NK-92 (cell line): Measurements from ENCODE around the gene RMI1.
"Not testable (repeated sequence)": the region's sequence is repeated elsewhere in the genome, so short reads cannot be mapped to it uniquely, and the experiment has no call there.

Experiments used
- DNase-seq: peaks from one replicate; lab custom pipeline; 2025; ENCODE audit not compliant: unreplicated experiment; lab: John Stamatoyannopoulos, UW

RMI1 gene

DNA sequence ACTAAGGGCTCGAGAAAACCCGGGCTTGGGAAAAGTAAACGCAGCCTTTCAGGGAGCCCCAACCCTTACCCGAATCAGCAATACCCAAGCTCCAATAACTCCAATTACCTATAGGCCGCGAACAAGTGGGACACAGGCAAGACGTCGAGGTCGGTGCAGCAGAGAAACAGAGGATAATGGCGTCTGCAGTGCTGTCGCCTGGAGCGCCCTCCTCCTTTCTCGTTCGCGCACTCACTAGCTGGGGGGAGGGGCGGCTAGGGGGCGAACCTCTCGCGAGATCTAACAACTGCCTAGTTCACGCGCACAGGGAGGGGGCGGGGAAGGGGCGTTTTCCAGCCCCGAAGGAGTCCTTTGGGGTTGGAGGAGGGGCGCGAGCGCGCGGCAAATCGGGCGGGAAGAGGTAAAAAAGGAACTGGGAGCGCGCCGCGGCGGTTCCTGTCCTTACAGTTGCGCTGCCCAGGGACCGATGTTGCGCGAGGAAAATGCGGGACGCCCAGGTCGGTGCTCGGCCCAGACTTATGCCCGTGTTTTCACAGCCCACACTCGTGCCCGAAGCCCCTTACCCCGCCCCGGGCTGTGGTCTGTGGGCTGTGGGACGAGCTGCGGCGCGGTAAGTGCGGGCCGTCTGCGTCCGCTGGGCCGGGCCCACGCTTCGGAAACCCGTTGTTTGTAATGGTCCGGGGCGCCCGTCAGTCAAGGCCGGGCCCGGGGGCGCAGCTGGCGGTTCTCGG lies at the start of gene RMI1:
TSS of gene RMI1 (plus strand) at position 411 of the 731 bp plus-strand sequence. CDS start 20,182 bp downstream, outside the sequence.
- peak; percentile 87 for DNase-seq

DNA sequence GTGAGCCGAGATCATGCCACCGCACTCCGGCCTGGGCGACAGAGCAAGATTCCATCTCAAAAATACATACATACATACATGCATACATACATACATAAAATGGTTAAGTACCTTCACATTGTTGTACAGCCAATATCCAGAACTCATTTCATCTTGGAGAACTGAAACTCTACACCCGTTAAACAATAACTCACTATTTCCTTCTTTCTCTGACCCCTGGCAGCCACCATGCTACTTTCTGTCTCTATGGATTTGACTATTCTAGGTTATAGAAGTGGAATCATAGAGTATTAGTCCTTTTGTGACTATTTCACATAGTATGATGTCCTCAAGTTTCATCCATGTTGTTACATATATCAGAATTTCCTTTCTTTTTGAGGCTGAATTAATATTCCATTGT lies 49.7 kb upstream of the RMI1 start:
- no peak for DNase-seq

DNA sequence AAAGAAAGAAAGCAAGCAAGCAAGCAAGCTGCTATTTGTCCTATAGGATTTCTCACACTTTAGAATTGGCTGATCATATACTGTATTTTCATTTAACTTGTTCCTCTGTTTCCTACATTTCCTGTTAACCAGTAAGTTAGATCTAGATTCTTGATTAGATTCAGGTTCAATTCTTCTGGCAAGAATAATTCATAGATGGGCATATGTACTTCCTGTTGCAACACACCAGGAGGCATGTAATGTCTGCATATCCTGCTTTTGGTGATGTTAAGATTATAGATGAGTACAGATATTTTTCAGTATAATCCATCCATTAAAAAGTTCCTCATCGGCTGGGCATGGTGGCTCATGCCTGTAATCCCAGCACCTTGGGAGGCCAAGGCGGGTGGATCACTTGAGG lies 48.6 kb upstream of the RMI1 start:
- DNase-seq = no peak

DNA sequence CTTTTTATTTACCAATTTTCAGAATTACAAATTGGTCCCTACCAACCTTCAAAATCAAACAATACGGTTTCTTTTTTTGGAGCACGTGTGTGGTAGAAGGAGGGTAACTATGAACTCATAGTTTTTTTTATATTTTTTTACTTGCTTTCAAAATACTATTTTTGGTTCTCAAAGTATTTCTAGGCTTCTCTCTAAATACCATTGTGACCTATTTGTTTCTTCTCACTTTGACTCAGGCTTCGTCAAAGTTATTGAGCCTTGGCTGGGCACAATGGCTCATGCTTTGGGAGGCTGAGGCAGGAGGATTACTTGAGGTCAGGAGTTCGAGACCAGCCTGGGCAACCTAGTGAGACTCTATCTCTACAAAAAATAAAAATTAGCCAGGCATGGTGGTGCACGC lies 47.8 kb upstream of the RMI1 start:
- no peak for DNase-seq

DNA sequence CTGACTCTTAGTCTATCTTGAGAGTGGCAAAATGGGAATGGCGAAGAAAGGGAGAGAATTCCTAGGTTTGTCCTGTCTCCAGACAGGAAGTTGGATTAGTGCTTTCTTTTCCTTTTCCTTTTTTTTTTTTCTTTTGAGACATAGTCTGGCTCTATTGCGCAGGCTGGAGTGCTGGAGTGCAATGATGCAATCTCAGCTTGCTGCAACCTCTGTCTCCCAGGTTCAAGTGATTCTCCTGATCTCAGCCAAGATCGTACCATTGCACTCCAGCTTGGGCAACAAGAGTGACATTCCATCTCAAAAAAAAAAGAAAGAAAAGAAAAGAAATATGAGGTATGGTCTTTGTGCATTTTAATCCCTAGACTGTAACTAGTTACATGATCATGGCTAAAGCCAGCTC lies 46.8 kb upstream of the RMI1 start:
- no peak for DNase-seq

DNA sequence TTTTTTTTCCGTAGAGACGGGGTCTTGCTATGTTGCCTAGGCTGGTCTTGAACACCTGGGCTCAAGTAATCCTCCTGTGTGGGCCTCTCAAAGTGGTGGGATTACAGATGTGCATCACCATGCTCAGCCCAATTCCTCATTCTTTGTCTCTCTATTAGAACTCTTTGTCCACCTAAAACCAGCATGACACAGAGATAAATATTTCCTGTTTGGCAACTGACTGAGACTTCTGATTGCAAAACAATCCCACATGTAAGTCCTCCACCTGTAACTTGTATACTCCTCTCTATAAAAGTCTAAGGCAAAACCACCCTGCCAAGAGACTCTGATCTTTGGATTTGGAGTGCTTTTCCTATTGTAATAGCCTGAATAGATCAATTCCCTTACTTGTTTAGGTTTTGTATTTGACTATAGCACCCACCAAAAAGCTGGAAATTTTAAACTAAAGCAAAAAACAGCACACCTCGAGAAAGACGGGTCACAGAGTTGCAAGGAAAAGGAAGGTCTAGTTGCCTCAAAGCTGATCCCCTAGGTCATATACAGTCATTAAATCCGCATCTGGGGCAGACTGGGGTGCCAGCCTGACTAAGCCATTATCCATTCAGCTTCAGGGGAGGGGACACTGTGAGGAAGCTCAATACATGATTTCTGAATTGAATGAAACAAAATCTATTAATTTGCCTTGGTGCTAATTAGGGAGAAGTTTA lies 45.9 kb upstream of the RMI1 start:
- DNase-seq = no peak

DNA sequence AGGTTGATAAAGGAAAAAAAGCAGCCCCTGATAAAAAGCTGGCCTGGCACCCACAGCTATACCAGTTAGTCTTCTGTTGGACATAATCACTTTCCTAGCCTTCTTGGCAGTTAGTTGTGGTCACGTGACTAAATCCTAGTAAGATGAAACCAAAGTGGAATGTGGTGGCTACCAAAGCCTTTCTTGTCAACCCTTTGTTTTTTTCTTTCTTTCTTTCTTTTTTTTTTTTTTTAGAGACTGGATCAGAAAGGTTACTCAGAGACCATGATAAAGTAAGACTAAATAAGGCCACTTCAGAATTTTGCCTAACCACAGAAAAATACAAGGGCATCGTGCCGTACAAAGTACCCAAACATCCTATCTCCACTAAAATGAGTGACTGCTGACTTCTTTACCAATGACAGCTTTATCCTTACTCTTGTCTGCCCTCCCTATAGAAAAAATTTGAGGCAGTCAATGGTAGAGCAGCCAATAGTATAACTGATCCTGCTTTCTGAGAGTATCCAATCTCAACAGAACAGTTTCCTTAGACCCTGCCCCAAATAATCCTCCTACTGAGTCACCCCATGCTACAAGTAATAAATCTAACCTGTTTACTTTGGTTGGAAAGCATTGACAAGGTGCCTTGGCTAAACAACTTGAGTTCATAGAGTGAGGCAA lies 45.2 kb upstream of the RMI1 start:
- DNase-seq = no peak

DNA sequence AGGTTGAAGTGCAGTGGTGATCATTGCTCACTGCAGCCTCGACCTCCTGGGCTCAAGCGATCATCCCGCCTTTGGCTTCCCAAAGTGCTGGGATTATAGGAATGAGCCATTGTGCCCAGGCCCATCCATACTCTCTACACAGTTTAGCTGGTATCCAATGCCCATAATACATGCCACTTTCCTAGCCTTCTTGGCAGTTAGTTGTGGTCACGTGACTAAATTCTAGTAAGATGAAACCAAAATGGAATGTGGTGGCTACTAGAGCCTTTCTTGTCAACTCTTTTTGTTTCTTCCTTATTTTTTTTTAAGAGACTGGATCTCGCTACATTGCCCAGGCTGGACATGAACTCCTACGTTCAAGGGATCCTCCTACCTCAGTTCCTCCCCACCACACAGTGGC lies 44.1 kb upstream of the RMI1 start:
- DNase-seq = no peak

DNA sequence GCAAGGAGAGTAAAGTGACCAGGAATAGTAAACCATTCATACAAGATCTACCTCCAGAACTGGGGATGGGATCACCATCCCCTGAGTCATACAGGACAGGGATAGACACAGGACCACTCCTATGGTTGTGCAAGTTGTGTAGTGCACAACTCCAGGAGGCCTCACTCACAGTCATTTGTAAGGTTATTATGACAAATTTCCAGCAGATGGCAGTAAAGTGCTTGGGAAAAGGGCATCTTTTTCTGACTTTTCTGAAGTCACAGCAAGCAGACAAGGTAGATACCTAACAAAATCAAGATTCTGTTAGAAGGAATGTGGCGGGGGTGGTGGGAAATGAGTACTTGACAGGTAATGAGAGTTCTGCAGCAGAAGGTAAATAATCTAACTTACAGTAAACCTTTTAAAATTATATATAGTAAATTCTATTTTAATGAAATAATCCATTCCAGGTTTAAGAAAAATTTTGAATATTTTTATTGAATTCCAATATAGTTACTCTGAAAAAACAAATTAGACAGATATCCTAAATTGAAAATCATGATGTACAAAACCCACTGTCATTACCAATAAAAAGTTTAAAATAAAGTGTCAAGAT lies 42.6 kb upstream of the RMI1 start:
- no peak for DNase-seq

DNA sequence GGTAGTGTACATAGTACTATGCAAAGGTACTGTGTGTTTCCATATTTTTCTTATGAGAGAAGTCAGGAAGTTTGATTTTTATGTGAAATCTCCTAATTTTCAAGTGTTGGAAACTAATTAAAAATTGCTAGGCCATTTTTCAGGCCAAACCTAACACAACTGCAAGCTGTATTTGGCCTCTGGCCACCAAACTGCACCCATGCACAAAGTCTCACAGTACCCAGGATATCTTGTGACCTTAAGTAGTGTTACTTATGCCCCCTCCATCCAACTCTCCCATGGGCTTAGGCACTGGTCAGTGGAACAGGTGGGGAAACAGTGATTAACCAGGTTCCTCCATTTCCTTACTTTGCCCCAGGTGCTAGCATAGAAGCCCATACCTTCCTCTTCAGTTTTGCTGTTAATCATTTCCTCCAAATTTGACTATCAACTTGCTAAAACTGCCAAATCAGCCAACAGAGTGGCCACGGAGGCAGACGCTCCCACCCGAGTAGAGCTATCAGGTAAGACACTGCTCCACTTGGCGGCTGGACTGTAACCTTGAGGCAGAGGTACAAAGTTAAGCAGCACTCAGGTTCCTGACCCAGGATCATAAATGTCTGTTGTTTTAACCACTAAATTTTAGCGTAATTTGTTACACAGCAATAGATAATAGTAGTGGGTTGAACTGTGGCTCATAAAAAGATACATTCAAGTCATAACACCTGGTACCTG lies 39.9 kb upstream of the RMI1 start:
- DNase-seq = no peak

DNA sequence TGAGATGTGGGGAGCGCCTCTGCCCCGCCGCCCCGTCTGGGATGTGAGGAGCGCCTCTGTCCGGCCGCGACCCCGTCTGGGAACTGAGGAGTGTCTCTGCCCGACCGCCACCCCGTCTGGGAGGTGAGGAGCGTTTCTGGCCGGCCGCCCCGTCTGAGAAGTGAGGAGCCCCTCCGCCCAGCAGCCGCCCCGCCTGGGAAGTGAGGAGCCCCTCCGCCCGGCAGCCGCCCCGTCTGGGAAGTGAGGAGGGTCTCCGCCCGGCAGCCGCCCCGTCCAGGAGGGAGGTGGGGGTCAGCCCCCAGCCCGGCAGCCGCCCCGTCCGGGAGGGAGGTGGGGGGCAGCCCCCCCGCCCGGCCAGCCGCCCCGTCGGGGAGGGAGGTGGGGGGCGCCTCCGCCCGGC lies 32.5 kb upstream of the RMI1 start:
- DNase-seq = not testable (repeated sequence)

DNA sequence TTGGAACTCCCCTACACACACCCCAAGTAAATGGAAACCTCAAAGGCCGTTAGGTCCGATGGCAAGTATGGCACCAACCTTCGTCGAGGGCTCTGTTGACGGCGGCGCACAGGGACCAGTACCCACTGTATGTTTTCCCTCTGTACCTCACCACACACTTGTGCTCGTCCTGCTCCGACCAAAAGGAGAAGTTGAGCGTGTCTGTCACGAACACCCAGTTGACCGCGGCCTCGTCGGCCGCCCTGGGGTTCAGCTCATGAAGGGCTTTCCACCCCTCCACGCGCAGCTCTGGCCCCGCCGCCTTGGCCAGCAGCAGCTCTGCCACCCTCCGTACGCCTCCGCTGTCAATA lies 24.5 kb upstream of the RMI1 start:
- DNase-seq = no peak

DNA sequence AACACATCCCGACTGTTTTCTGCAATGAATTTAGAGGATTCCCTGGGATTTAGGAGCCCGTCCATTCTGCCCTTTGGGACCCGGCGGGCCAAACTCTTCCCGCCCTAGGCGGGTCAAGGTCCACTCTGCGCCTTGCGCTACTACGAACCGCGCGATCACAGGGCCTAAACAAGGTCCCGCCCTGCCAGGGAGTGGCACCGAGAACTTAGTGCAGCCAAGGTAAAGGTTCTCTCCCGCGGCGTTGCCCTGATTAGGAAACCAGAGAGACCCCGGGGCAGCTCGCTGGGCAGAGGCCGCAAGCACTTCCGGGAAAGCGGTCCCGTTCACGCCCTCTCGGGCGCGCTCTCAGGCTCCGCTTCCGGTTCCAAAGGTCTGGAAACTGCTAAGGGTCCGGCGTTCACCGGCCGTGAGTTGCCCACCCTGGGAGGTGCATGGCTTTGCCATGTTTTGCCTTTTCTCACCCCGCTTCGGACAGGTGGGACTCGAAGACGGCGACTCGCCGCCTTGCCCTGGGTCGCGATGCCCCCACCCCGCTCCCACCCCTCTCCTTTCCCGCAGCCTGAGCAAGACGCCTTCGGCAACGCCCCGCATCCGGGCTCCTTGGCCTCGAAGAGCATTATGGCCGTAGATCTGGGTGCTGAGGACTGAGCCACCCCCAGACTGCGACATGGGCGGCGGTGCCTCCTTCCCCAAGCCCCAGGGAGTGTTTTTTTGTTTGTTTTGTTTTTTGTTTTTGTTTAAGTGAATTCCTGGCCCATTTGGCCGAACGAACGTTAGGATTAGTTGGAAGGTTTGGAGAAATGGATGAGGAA lies 24.0 kb upstream of the RMI1 start:
- no peak for DNase-seq

DNA sequence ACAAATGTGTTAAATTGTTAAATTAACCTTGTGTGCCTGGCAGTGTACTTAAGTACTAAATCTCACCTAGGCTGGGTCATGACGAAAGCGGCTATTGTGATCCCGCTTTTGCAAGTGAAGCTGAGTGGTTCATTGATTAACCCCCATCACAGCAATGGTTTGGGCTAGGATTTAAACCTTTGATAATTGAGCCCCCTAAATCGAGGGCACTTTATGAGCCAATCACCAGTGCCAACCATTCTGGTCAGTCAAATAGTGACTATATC lies 23.4 kb upstream of the RMI1 start:
- DNase-seq = no peak

DNA sequence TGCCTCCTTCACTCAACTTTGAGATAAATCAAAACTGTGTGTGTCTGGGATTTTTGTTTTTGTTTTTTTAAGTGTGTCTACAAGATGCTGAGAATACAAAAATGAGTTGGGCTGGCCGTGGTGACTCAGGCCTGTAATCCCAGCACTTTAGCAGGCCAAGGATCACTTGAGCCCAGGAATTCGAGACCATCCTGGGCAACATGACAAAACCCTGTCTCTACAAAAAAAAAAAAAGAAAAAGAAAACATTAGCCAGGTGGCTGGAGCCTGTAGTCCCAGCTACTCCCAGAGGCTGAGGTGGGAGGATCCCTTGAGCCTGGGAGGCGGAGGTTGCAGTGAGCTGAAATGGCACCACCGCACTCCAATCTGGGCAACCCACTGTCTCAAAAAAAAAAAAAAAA lies 21.5 kb upstream of the RMI1 start:
- DNase-seq = no peak

DNA sequence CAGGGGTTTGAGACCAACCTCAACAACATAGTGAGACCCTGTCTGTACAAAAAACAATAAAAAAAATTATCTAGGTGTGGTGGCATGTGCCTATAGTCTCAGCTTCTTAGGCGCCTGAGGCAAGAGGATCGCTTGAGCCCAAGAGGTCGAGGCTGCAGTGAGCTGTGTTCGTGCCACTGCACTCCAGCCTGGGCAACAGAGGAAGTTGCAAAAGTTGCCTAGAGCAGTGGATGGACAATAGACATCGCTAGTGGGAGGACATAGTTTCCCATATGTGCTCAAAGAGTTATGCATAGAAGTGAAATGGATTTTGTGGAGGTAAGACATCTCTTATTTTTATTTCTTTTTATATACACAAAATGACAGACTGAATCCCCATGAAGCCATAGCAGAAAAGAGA lies 19.6 kb upstream of the RMI1 start:
- no peak for DNase-seq

DNA sequence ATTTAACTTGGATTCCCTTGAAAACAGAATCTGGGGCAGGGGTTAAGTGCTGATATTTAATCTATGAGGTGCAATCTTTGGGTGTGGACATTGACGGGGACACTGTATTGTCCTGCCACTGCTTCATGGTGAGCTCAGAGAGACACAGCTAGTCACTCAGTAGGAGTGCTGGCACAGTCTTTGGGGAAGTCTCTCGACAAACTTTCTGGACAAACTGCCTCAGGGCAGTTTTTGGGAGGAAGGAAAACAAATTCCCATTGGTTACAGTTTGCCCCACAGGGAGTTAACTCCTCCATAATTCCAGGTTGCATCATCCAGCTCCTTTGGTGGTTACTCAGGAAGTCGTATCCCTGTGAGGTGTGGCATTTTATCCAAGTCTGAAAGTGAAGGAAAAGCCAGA lies 18.4 kb upstream of the RMI1 start:
- no peak for DNase-seq

DNA sequence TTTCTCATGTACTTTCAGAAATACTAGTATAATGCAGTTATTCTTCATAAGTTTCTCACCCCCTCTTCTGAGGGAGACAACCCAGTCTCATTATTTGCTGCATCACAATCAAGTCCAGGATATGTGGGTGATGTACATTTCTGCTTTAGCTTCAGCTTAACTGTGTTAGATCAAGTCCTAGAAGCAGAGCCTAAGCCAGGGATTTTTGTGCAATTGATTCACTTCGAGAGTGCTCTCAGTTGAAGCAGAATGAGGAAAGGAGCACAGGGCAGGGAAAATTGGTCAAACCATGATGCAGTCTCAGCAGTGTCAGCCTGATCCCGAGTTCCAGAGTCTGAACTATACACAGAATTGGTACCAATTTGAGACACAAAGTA lies 15.6 kb upstream of the RMI1 start:
- DNase-seq = no peak

DNA sequence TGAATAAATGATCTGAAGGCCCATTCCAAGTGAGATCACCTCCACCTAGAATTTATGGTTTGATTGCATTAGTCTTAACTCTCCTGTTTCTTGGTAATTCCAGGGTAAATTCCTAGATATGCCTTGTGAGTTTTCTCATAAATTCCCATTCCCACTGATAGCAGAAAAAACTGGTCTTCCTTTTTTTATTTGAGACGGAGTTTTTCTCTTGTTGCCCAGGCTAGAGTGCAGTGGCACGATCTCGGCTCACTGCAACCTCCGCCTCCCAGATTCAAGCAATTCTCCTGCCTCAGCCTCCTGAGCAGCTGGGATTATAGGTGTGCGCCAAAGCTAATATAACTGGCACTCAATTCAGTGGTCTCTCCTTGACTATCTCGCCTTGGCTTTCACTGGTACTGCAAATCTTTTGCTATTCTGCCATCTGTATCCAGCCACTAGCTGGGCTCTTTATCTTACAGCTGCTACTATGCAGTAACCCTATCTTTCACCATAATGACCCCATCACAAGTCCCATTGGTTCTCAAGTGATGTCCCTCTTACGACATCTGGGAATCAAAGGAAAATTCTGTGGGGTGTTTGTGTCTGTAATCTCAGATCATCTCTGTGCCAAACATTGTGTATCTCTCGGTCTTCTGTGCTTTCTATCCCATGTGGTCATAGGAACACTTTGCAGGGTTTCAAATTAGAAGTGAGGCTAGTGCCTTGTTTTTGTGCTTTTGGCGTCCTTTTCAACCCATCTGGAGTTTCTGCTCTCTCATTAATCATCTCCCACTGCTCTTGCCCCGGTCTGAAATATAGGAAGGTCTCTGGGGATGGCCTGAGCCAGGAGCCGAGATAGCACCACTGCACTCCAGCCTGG lies 15.0 kb upstream of the RMI1 start:
- no peak for DNase-seq

DNA sequence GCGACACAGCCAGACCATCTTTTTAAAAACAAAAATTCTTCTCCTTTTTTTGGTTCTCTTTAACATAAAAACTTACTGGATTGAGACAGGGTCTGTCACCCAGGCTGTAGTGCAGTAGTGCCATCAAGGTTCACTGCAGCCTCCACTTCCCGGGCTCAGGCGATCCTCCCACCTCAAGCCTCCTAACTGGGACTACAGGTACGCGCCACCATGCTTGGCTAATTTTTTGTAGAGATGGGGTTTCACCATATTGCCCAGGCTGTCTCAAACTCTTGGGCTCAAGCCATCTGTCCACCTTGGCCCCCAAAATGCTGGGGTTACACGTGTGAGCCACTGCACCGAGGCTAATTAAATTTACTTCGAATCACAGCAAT lies 14.4 kb upstream of the RMI1 start:
- no peak for DNase-seq
